ENCODE measurements around the gene ADAM11. TPM values are rescaled to one million over a fixed set of nuclear protein-coding genes. Genes with fewer than 3 reads are reported as not detected.

The ADAM11 gene
- polyA plus RNA-seq, 12 donors = 0.96 to 4.1 (median 1.8) TPM; not detected in 2

GRCh38 chr17:44830359-44831288 is 71.8 kb downstream of the ADAM11 start:
- DNase-seq = no peak

- no peak for DNase-seq
Measured at GRCh38 chr17:44831371-44831770, 72.6 kb downstream of the ADAM11 start.

Other genes with a start within 250 kb of the ADAM11 start
- 10 to 100 TPM in 11 of 12 donors, not detected in 1; 10.2 to 19.2 (median 14.8) TPM for gene FZD2, start 201.5 kb upstream of the ADAM11 start, polyA plus RNA-seq (ENCODE audit: insufficient read length in 12 of 12)
- gene MEIOC, start 102.5 kb upstream of the ADAM11 start, polyA plus RNA-seq (ENCODE audit: insufficient read length in 12 of 12) = 1 to 10 TPM in 7 of 12 donors, under 1 TPM in 3, not detected in 2; 0.67 to 2.0 (median 1.3) TPM
- 10 to 100 TPM in 11 of 12 donors, not detected in 1; 29.0 to 41.6 (median 33.8) TPM for gene CCDC43, start 69.2 kb upstream of the ADAM11 start, polyA plus RNA-seq (ENCODE audit: insufficient read length in 12 of 12)
- gene DBF4B, start 50.3 kb upstream of the ADAM11 start, polyA plus RNA-seq (ENCODE audit: insufficient read length in 12 of 12) = 10 to 100 TPM in 4 of 12 donors, 1 to 10 TPM in 7, not detected in 1; 5.5 to 18.5 (median 7.1) TPM
- gene GJC1, start 71.3 kb downstream of the ADAM11 start, polyA plus RNA-seq (ENCODE audit: insufficient read length in 12 of 12) = 10 to 100 TPM in 11 of 12 donors, not detected in 1; 16.3 to 32.0 (median 21.9) TPM
- gene HIGD1B, start 88.9 kb downstream of the ADAM11 start, polyA plus RNA-seq (ENCODE audit: insufficient read length in 12 of 12) = 1 to 10 TPM in 10 of 12 donors, not detected in 2; 2.5 to 6.5 (median 4.0) TPM
- 100 to 1,000 TPM in 1 of 12 donors, 10 to 100 TPM in 10, not detected in 1; 59.8 to 132 (median 68.8) TPM for gene EFTUD2, start 140.5 kb downstream of the ADAM11 start, polyA plus RNA-seq (ENCODE audit: insufficient read length in 12 of 12)
- gene GFAP, start 156.5 kb downstream of the ADAM11 start, polyA plus RNA-seq (ENCODE audit: insufficient read length in 12 of 12) = 1 to 10 TPM in 4 of 12 donors, under 1 TPM in 5, not detected in 3; 0.23 to 2.5 (median 0.68) TPM
- gene KIF18B, start 188.8 kb downstream of the ADAM11 start, polyA plus RNA-seq (ENCODE audit: insufficient read length in 12 of 12) = 10 to 100 TPM in 3 of 12 donors, 1 to 10 TPM in 8, not detected in 1; 5.0 to 17.5 (median 9.3) TPM
- gene C1QL1, start 209.3 kb downstream of the ADAM11 start, polyA plus RNA-seq (ENCODE audit: insufficient read length in 12 of 12) = 1 to 10 TPM in 11 of 12 donors, not detected in 1; 1.2 to 8.8 (median 1.9) TPM